B cell (primary cell): ENCODE data around the gene ETV6. TPM values are rescaled to one million over a fixed set of nuclear protein-coding genes. Genes with fewer than 3 reads are reported as not detected.
A peak's percentile ranks its signal among the peaks of the same experiment; 100 is the strongest.

ENCODE experiments used
- ATAC-seq: fragments of 200-7000 bp; cut with Tn5 transposase; one replicate; pipeline ENCODE4 v1.10.0; 2021; ENCODE audit warnings: low read depth, mild to moderate bottlenecking, moderate number of reproducible peaks, moderate library complexity
- CTCF ChIA-PET: fragments of 350-600 bp; sonication (Branson Sonifier 250); formaldehyde crosslinking; loops from one replicate; lab custom pipeline; 2021; ENCODE audit warnings: antibody characterized with exemption, inconsistent platforms; lab: Charles Lee
- POLR2A ChIA-PET: fragments of 350-600 bp; sonication (Branson Sonifier 250); formaldehyde crosslinking; loops from one replicate; lab custom pipeline; 2021; ENCODE audit warnings: antibody characterized with exemption; lab: Charles Lee
- DNase-seq: peaks from one replicate; pipeline ENCODE4 v3.0.0; 2013
- H2AFZ ChIP-seq: 2 replicates; pipeline ENCODE4 v1.6.1; 2012; ENCODE audit warnings: mild to moderate bottlenecking, low read depth, low read length; ENCODE audit not compliant: insufficient read depth, poor library complexity, severe bottlenecking
- H3K27ac ChIP-seq, 2 donors: 1 replicate in 1 of 2; 2 replicates in 1 of 2; pipeline ENCODE4 v1.5.1; 2012 to 2013; ENCODE audit warnings: low read length in 2 of 2, mild to moderate bottlenecking in 2 of 2, moderate library complexity in 1 of 2
- H3K27me3 ChIP-seq, 4 experiments: fragments of 200-600 bp in 1 of 4; sonication (generic) in 1 of 4; replicated peaks in 1 of 4; 1 replicate in 2 of 4; 2 replicates in 2 of 4; pipeline versions ENCODE4 v1.6.1 to v1.7.0; 2013 to 2016; ENCODE audit warnings: low read length in 3 of 4, mild to moderate bottlenecking in 2 of 4, mixed read lengths in 1 of 4, moderate library complexity in 1 of 4; ENCODE audit not compliant: insufficient read depth in 4 of 4, control insufficient read depth in 3 of 4; ENCODE audit errors: control extremely low read depth in 1 of 4
- H3K36me3 ChIP-seq, 2 experiments: replicated peaks in 1 of 2; 1 replicate in 1 of 2; 2 replicates in 1 of 2; pipeline versions ENCODE4 v1.6.1 to v1.7.1; 2013; ENCODE audit warnings: low read length in 1 of 2; ENCODE audit not compliant: insufficient read depth in 2 of 2, control insufficient read depth in 1 of 2; ENCODE audit errors: control extremely low read depth in 1 of 2, extremely low read depth in 1 of 2
- H3K4me1 ChIP-seq, 2 donors: fragments of 200-600 bp in 1 of 2; sonication (generic) in 1 of 2; 1 replicate in 1 of 2; 2 replicates in 1 of 2; pipeline versions ENCODE4 v1.5.1 to v1.6.1; 2013 to 2017; ENCODE audit warnings: low read length in 2 of 2; ENCODE audit not compliant: control insufficient read depth in 2 of 2, insufficient read depth in 2 of 2
- H3K4me2 ChIP-seq: replicated peaks from 2 replicates; pipeline ENCODE3; 2012; ENCODE audit warnings: mild to moderate bottlenecking, low read depth, low read length; ENCODE audit not compliant: poor library complexity, severe bottlenecking
- H3K4me3 ChIP-seq, 5 experiments: fragments of 200-600 bp in 1 of 5; sonication (generic) in 1 of 5; 1 replicate in 3 of 5; 2 replicates in 2 of 5; pipeline versions ENCODE4 v1.5.1 to v1.7.0; 2011 to 2016; ENCODE audit warnings: low read length in 4 of 5, mild to moderate bottlenecking in 4 of 5, low read depth in 2 of 5, control low read depth in 1 of 5, moderate library complexity in 1 of 5; ENCODE audit not compliant: insufficient read depth in 1 of 5; ENCODE audit errors: control extremely low read depth in 1 of 5, extremely low read depth in 1 of 5
- H3K79me2 ChIP-seq: fragments of 200-600 bp; sonication (generic); one replicate; pipeline ENCODE4 v1.6.0; 2016; ENCODE audit warnings: low read length; ENCODE audit not compliant: control insufficient read depth, insufficient read depth
- H3K9ac ChIP-seq: fragments of 200-600 bp; sonication (generic); 2 replicates; pipeline ENCODE4 v1.6.1; 2017; ENCODE audit warnings: mild to moderate bottlenecking, low read length, moderate library complexity
- H3K9me3 ChIP-seq, 3 donors: one replicate each; pipeline versions ENCODE4 v1.6.1 to v1.7.1; 2013; ENCODE audit warnings: low read length in 2 of 3; ENCODE audit not compliant: control insufficient read depth in 2 of 3, insufficient read depth in 1 of 3; ENCODE audit errors: control extremely low read depth in 1 of 3
- H4K20me1 ChIP-seq: 2 replicates; pipeline ENCODE4 v1.6.0; 2012; ENCODE audit warnings: mild to moderate bottlenecking, low read length; ENCODE audit not compliant: insufficient read depth, control insufficient read depth, poor library complexity, severe bottlenecking
- H3K27ac Mint-ChIP-seq: one replicate; pipeline ENCODE4 v1.8.0; 2021; ENCODE audit warnings: mixed read lengths
- H3K27me3 Mint-ChIP-seq: one replicate; pipeline ENCODE4 v1.8.0; 2021; ENCODE audit warnings: mixed read lengths
- H3K4me1 Mint-ChIP-seq: one replicate; pipeline ENCODE4 v1.8.0; 2021; ENCODE audit warnings: mixed read lengths
- H3K4me3 Mint-ChIP-seq: one replicate; pipeline ENCODE4 v1.8.0; 2021; ENCODE audit warnings: mixed read lengths
- H3K9me3 Mint-ChIP-seq: one replicate; pipeline ENCODE4 v1.8.0; 2022; ENCODE audit warnings: mixed read lengths; ENCODE audit not compliant: insufficient read depth
- EZH2 ChIP-seq: IDR thresholded peaks from 2 replicates; pipeline ENCODE4 v1.6.1; 2012; ENCODE audit warnings: borderline replicate concordance, low read depth, mild to moderate bottlenecking, moderate library complexity, low read length; ENCODE audit not compliant: insufficient read depth, poor library complexity, severe bottlenecking
- WGBS: methylation state at CpG from one replicate; pipeline ENCODE4 v1.1.5; 2013; ENCODE audit warnings: missing lambda C conversion rate; ENCODE audit not compliant: insufficient coverage; 5-methylcytosine and 5-hydroxymethylcytosine counted together
- intact Hi-C: fragments of 100-400 bp; cut with micrococcal nuclease; formaldehyde crosslinking; loops from one replicate; pipeline ENCODE4 v1.10.0; 2022
- polyA plus RNA-seq: library from polyadenylated mRNA; depleted of rRNA; stranded (reverse); fragments of >200 nt; gene quantifications from 2 replicates; pipeline ENCODE4 v1.2.3, GENCODE V29; 2012
- total RNA-seq, 2 donors: library from RNA; stranded (reverse); fragments of 120-200 nt in 1 of 2; gene quantifications; 1 replicate in 1 of 2; 2 replicates in 1 of 2; pipeline versions ENCODE4 v1.2.3 to v1.2.4, GENCODE V29; 2013 to 2022
- TF ChIP-seq, protein P1 (sequence below): fragments of 200-600 bp; IDR thresholded peaks from one replicate; pipeline ENCODE4 v1.8.0; 2022; ENCODE audit warnings: antibody characterized with exemption, mild to moderate bottlenecking

ETV6 gene
- total and polyA plus RNA-seq, 2 donors (not counting 1 experiment from before 2014, with no cell fraction given) = 17.4 to 123 TPM

DNA sequence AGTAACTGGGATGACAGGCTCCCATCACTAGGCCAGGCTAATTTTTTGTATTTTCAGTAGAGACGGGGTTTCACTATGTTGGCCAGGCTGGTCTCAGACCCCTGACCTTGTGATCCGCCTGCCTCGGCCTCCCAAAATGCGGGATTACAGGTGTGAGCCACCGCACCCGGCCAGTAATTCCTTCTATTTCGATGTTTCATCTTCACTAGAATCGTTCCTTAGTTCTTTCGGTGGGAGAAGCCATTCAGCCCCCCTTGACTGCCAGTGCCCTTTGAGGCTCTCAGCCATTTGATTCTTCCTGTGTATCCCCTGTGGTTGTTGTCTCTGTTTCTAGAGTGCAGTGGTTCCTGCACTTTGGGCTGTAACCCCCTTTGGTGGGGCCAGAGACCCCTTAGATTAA, 174.1 kb downstream of the ETV6 start:
- intact Hi-C loops = no loop called here
- Histone ChIP-seq H4K20me1 (no peaks in the 10 kb centered on the region), H3K4me1 (peaks cover 35 to 40% of the 10 kb centered on the region in 2 donors), H3K9ac (no peak overlapping the region), H3K4me3 (no peak overlapping the region), H3K36me3 (peaks cover 0 to 12% of the 10 kb centered on the region in 2 experiments), H3K9me3 (no peaks in the 10 kb centered on the region), H3K27ac (peak overlapping the region in 1 of 2 donors; percentile 84), H2AFZ (no peak overlapping the region), H3K27me3 (no peaks in the 10 kb centered on the region), H3K4me2 (peak overlapping the region; percentile 72), H3K79me2 (peaks cover 44% of the 10 kb centered on the region)
- ATAC-seq (no peak), DNase-seq (no peak)
- 99% methylated on average over 9 of the region's 9 CpGs for WGBS
- TF ChIP-seq EZH2 = no peak
- TF ChIP-seq, protein P1, sequence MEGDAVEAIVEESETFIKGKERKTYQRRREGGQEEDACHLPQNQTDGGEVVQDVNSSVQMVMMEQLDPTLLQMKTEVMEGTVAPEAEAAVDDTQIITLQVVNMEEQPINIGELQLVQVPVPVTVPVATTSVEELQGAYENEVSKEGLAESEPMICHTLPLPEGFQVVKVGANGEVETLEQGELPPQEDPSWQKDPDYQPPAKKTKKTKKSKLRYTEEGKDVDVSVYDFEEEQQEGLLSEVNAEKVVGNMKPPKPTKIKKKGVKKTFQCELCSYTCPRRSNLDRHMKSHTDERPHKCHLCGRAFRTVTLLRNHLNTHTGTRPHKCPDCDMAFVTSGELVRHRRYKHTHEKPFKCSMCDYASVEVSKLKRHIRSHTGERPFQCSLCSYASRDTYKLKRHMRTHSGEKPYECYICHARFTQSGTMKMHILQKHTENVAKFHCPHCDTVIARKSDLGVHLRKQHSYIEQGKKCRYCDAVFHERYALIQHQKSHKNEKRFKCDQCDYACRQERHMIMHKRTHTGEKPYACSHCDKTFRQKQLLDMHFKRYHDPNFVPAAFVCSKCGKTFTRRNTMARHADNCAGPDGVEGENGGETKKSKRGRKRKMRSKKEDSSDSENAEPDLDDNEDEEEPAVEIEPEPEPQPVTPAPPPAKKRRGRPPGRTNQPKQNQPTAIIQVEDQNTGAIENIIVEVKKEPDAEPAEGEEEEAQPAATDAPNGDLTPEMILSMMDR = no peak
- Mint-ChIP-seq H3K4me1 (peaks cover 48% of the 10 kb centered on the region), H3K4me3 (peak overlapping the region; percentile 30), H3K27ac (peak overlapping the region; percentile 47), H3K27me3 (no peaks in the 10 kb centered on the region), H3K9me3 (peaks cover 3% of the 10 kb centered on the region)
- CTCF ChIA-PET = no interaction called here
- POLR2A ChIA-PET = interaction anchor here (1.2 kb wide), 1 partner anchor 92 kb away, joined by 5 read pairs; no protein-coding TSS in a partner anchor

DNA sequence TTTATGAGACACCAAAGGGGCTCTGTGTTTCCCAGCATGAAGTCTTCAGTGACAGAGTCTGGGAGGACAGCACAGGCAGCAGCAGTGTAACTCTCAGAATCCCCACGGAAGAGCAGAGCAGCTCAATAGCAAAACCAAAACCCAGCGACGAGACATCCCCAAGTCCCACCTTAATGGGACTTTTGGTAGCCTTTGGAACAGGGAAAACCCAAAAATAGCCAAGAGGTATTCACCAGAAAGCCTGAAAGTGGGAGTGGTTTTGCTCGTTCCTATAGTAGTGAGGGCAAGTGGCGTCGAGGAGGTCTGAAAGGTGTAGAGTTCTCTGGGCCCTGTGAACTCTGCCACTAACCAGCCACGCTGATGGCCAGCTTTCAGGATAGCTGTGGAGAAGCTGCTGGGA, 174.6 kb downstream of the ETV6 start:
- peaks cover 35 to 40% of the 10 kb centered on the region in 2 donors for H3K4me1 ChIP-seq
- no peak overlapping the region for H3K4me2 ChIP-seq
- POLR2A ChIA-PET = no interaction called here
- intact Hi-C loops = no loop called here
- Mint-ChIP-seq H3K27ac (peak overlapping the region; percentile 47), H3K27me3 (no peaks in the 10 kb centered on the region), H3K4me1 (peaks cover 48% of the 10 kb centered on the region), H3K4me3 (no peak overlapping the region), H3K9me3 (peaks cover 3% of the 10 kb centered on the region)
- TF ChIP-seq, protein P1 = no peak
- TF ChIP-seq EZH2 = no peak
- H3K4me3 ChIP-seq = no peak overlapping the region
- H3K36me3 ChIP-seq = peaks cover 0 to 12% of the 10 kb centered on the region in 2 experiments
- CTCF ChIA-PET = interaction anchor here (0.6 to 1.7 kb wide), 2 partner anchors 11 to 89 kb away, joined by 3 to 4 read pairs; no protein-coding TSS in a partner anchor
- no peaks in the 10 kb centered on the region for H3K9me3 ChIP-seq
- no peak overlapping the region for H2AFZ ChIP-seq
- 97% methylated on average over 7 of the region's 7 CpGs for WGBS
- DNase-seq (no peak), ATAC-seq (no peak)
- peaks cover 4% of the 10 kb centered on the region for H4K20me1 ChIP-seq
- no peaks in the 10 kb centered on the region for H3K27me3 ChIP-seq
- no peak overlapping the region for H3K9ac ChIP-seq
- H3K79me2 ChIP-seq = peaks cover 45% of the 10 kb centered on the region
- H3K27ac ChIP-seq = peak overlapping the region in 1 of 2 donors; percentile 84
